Stimulated activated CD8-positive, alpha-beta memory T cell treated with anti-CD3 and anti-CD28 coated beads, Interleukin-15, amount 100 ng/mL, for 24 hours (primary cell): ENCODE results near the gene PRDM7.
"Not testable (repeated sequence)": the region's sequence is repeated elsewhere in the genome, so short reads cannot be mapped to it uniquely, and the experiment has no call there.

Experiments used
- DNase-seq: peaks from one replicate; pipeline ENCODE4 v3.0.0-alpha.2; 2020; ENCODE audit warnings: low read depth

Gene PRDM7

GRCh38 chr16:90012991-90013745 is 64.0 kb downstream of the PRDM7 start:
- no peak for DNase-seq

GRCh38 chr16:90011908-90012501 is 65.1 kb downstream of the PRDM7 start:
- no peak for DNase-seq

GRCh38 chr16:90011508-90011819 is 65.7 kb downstream of the PRDM7 start:
- DNase-seq, result no peak

- DNase-seq, result no peak
These were observed 66.2 kb downstream of the PRDM7 start for GRCh38 chr16:90010676-90011507.

GRCh38 chr16:90009172-90009899 is 67.8 kb downstream of the PRDM7 start:
- no peak for DNase-seq

GRCh38 chr16:90008708-90009145 is 68.4 kb downstream of the PRDM7 start:
- DNase-seq, result no peak

- DNase-seq, result not testable (repeated sequence)
These were observed 69.4 kb downstream of the PRDM7 start for GRCh38 chr16:90007635-90008234.

- DNase-seq, result no peak
These were observed 70.1 kb downstream of the PRDM7 start for GRCh38 chr16:90007015-90007414.
